ENCODE data around the gene NPM1. TPM values are rescaled to one million over a fixed set of nuclear protein-coding genes. Genes with fewer than 3 reads are reported as not detected.
A peak's percentile ranks its signal among the peaks of the same experiment; 100 is the strongest.

The NPM1 gene
- total RNA-seq, 2 donors from 2014 or later, result 1,997 to 2,127 TPM

DNA sequence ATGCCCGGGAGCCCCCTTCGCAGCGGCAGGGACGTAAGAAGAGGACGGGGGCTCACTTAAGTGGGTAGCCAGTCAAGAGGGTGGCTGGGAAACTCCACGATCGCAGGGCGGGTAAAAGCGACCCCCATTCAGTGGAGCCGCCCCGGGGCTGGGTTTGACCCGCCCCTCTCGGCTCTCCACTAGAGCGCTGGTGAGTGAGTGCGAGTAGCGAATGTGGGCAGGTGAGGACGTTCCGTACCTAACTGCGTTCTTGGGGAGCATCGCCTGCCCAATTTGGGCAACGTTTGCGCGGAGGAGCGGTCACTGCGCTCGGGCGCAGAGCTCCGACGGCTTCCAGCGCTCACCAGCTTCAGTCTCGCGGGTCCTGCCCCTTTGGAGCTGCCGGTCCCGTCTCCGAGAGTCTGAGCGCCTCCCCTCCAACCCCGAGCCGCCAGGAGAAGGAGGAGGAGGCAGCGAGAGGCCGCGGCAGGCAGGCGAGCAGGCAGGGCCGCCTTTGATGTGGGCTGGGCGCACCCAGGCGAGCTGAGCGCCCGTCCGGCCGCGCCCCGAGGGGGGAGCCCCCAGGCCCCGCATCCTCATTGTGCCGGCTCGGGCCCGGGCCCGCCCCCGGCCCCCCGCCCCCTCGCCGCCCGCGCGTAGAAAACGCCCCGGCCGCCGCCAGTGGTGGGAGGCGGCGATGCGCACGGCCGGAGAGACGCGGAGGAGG, 31.5 kb downstream of the NPM1 start, which contains the start of gene FGF18:
TSS of gene FGF18 (plus strand) at position 666 of the 706 bp plus-strand sequence. CDS start 553 bp downstream, outside the sequence.
- no peak within 1 kb of the TSS for H3K27ac ChIP-seq (ENCODE audit: low read depth, low read length)
- Mint-ChIP-seq H3K4me3 (peak within 1 kb of the TSS; percentile 59), H3K27me3 (ENCODE audit: insufficient read depth) (peaks cover 37% of the 10 kb centered on the region), H3K27ac (no peak within 1 kb of the TSS), H3K9me3 (no peaks in the 10 kb centered on the region), H3K4me1 (peaks cover 7% of the 10 kb centered on the region), H3K36me3 (ENCODE audit: low read depth) (no peaks in the 10 kb centered on the region)
- H3K9me3 ChIP-seq (ENCODE audit: control insufficient read depth, low read length), result no peaks in the 10 kb centered on the region
- H3K27me3 ChIP-seq (ENCODE audit: control insufficient read depth, insufficient read depth, low read length, poor library complexity, severe bottlenecking), result peaks cover 39% of the 10 kb centered on the region
- peak within 1 kb of the TSS; percentile 83 for H3K4me3 ChIP-seq (ENCODE audit: low read length)
- no peak within 1 kb of the TSS for H3K9ac ChIP-seq (ENCODE audit: extremely low read depth, low read length, poor library complexity, severe bottlenecking)
- H3K36me3 ChIP-seq (ENCODE audit: control insufficient read depth, insufficient read depth, low read length), result peaks cover 5% of the 10 kb centered on the region
- 0% methylated on average over 12 to 74 of the region's 74 CpGs for WGBS, 2 experiments (ENCODE audit: insufficient coverage in 1 of 2, insufficient read length in 1 of 2)
- peak; percentile 92 for DNase-seq
- TF ChIP-seq, protein P1, sequence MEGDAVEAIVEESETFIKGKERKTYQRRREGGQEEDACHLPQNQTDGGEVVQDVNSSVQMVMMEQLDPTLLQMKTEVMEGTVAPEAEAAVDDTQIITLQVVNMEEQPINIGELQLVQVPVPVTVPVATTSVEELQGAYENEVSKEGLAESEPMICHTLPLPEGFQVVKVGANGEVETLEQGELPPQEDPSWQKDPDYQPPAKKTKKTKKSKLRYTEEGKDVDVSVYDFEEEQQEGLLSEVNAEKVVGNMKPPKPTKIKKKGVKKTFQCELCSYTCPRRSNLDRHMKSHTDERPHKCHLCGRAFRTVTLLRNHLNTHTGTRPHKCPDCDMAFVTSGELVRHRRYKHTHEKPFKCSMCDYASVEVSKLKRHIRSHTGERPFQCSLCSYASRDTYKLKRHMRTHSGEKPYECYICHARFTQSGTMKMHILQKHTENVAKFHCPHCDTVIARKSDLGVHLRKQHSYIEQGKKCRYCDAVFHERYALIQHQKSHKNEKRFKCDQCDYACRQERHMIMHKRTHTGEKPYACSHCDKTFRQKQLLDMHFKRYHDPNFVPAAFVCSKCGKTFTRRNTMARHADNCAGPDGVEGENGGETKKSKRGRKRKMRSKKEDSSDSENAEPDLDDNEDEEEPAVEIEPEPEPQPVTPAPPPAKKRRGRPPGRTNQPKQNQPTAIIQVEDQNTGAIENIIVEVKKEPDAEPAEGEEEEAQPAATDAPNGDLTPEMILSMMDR (conservative IDR thresholded peaks at IDR 0.05), result no peak
- no peaks in the 10 kb centered on the region for H3K4me1 ChIP-seq (ENCODE audit: control insufficient read depth, insufficient read depth, low read length)

DNA sequence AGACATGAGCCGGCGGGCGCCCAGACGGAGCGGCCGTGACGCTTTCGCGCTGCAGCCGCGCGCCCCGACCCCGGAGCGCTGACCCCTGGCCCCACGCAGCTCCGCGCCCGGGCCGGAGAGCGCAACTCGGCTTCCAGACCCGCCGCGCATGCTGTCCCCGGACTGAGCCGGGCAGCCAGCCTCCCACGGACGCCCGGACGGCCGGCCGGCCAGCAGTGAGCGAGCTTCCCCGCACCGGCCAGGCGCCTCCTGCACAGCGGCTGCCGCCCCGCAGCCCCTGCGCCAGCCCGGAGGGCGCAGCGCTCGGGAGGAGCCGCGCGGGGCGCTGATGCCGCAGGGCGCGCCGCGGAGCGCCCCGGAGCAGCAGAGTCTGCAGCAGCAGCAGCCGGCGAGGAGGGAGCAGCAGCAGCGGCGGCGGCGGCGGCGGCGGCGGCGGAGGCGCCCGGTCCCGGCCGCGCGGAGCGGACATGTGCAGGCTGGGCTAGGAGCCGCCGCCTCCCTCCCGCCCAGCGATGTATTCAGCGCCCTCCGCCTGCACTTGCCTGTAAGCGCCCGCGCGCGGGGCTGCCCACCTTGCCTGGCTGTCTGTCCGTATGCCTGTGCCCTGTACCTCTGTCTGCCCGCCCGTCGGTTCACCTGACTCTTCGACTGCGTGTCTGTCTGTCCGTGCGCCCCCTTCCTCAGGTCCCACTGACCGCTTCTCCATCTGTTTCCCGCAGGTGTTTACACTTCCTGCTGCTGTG, 32.2 kb downstream of the NPM1 start:
- Mint-ChIP-seq H3K9me3 (no peaks in the 10 kb centered on the region), H3K27ac (no peak overlapping the region), H3K4me1 (peaks cover 9% of the 10 kb centered on the region), H3K36me3 (ENCODE audit: low read depth) (no peaks in the 10 kb centered on the region), H3K27me3 (ENCODE audit: insufficient read depth) (peaks cover 37% of the 10 kb centered on the region), H3K4me3 (peak overlapping the region; percentile 56)
- H3K4me1 ChIP-seq (ENCODE audit: control insufficient read depth, insufficient read depth, low read length), result no peaks in the 10 kb centered on the region
- no peaks in the 10 kb centered on the region for H3K36me3 ChIP-seq (ENCODE audit: control insufficient read depth, insufficient read depth, low read length)
- TF ChIP-seq, protein P1 (conservative IDR thresholded peaks at IDR 0.05), result no peak
- no peak overlapping the region for H3K27ac ChIP-seq (ENCODE audit: low read depth, low read length)
- H3K4me3 ChIP-seq (ENCODE audit: low read length), result peak overlapping the region; percentile 55
- no peaks in the 10 kb centered on the region for H3K9me3 ChIP-seq (ENCODE audit: control insufficient read depth, low read length)
- peaks cover 39% of the 10 kb centered on the region for H3K27me3 ChIP-seq (ENCODE audit: control insufficient read depth, insufficient read depth, low read length, poor library complexity, severe bottlenecking)
- no peak overlapping the region for H3K9ac ChIP-seq (ENCODE audit: extremely low read depth, low read length, poor library complexity, severe bottlenecking)
- DNase-seq, result peak; percentile 83
- WGBS, 2 experiments (ENCODE audit: insufficient coverage in 1 of 2, insufficient read length in 1 of 2), result 0 to 1% methylated on average over 19 to 95 of the region's 95 CpGs

DNA sequence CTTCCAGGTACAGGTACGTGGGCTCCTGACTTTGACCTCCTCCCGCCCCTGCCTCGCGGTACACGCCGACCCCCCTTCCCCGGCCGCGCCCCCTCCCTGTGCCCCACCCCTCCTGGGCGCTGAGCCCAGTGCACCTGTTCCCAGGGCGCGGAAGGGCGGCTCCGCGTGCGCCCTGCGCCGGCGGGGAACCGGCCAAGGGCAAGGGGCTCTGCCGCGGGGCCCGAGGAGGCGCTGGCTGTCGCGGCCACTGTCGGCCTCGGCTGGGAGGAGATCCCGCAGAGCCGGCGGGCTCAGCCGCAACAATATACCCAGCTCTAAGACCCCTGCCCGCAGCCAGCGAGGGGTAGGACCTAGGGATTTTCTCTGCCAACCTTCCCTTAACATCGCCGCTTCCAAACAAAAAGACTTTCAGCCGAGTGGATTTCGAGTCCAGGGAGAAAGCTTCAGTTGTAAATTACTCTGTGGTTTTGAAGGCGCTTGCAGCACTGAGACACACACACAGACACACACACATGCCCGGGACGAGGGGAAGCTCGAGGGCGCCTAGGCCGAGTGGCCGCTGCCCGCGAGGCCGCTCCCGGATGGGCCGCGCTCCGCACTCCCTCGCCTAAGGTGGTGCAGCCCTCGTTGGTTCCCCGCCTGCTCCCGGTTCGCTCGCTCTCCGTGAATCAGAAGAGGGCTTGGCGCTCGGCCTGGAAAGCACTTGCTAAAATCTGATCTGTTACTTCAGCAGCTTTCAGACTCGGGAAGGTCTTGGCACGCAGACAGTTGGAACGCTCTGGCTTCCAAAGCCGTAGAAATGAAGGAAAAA, 33.0 kb downstream of the NPM1 start:
- peaks cover 39% of the 10 kb centered on the region for H3K27me3 ChIP-seq (ENCODE audit: control insufficient read depth, insufficient read depth, low read length, poor library complexity, severe bottlenecking)
- Mint-ChIP-seq H3K9me3 (no peaks in the 10 kb centered on the region), H3K27ac (no peak overlapping the region), H3K4me3 (peak overlapping the region; percentile 56), H3K4me1 (peaks cover 10% of the 10 kb centered on the region), H3K36me3 (ENCODE audit: low read depth) (no peaks in the 10 kb centered on the region), H3K27me3 (ENCODE audit: insufficient read depth) (peaks cover 37% of the 10 kb centered on the region)
- H3K4me3 ChIP-seq (ENCODE audit: low read length), result peak overlapping the region; percentile 55
- H3K9ac ChIP-seq (ENCODE audit: extremely low read depth, low read length, poor library complexity, severe bottlenecking), result no peak overlapping the region
- no peak overlapping the region for H3K27ac ChIP-seq (ENCODE audit: low read depth, low read length)
- DNase-seq, result peak; percentile 74
- WGBS, 2 experiments (ENCODE audit: insufficient coverage in 1 of 2, insufficient read length in 1 of 2), result 4 to 5% methylated on average over 4 to 65 of the region's 65 CpGs
- no peaks in the 10 kb centered on the region for H3K9me3 ChIP-seq (ENCODE audit: control insufficient read depth, low read length)
- H3K4me1 ChIP-seq (ENCODE audit: control insufficient read depth, insufficient read depth, low read length), result no peaks in the 10 kb centered on the region
- no peaks in the 10 kb centered on the region for H3K36me3 ChIP-seq (ENCODE audit: control insufficient read depth, insufficient read depth, low read length)
- TF ChIP-seq, protein P1 (conservative IDR thresholded peaks at IDR 0.05), result no peak
